GM21423 (cell line): ENCODE results near the gene COL4A6.
"Not testable (repeated sequence)": the region's sequence is repeated elsewhere in the genome, so short reads cannot be mapped to it uniquely, and the experiment has no call there.

Experiments used
- ATAC-seq: cut with Tn5 transposase; IDR thresholded peaks from one replicate; pipeline ENCODE4 v1.9.1; 2021; ENCODE audit warnings: mild to moderate bottlenecking, moderate library complexity; ENCODE audit not compliant: unreplicated experiment

The COL4A6 gene

DNA sequence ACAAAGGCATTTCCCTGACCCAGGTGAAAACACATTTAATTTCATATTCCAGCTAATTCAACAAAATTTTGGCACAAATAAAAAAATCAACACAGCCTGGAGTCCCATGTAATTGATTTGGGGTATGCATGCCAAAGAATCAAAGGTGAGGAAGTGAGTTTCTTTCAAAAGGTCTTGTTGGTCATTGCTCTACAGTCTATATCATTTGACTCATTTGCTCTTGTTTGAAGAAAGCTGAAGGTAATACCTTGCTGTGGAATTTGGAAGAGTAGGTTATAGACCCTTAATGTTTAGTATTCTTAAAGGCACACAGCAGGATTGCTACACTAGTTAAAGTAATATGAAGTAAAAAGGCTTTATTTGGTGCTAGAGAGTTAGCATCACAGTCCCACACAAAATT is 25.4 kb downstream of the COL4A6 start:
- no peak for ATAC-seq

DNA sequence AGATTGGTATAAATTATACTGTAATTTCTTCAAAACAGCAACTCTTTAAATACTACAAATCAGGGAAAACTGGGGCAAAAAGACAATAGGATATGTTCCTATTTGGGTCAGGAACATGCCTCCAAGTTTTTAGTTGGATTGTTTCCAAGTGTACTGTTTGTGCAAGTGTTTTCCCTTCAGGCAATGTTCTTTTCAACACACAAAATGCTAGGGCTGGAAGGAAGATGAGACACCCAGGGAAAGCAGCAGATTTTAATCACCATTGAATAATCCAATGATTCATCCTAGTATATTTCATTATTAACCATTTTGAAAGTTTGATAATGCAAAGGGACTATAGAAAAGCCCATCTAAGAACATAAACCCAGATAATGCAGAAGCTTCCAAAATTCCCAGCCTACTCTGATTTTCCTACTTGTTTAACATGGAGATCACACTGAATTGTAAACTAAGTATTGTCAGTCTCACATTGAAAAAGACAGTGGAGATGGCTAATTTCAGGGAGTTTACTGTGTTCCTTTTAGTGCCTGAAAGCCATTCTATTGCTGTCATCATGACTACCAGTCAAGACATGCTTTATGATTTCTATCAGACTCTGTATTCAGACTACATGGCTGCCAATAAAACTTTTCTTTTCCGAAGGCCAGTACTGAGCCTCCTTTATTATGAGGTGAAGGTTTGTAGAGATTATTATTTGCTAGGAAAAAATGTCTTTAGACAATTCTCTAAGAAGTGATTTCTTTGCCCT is 38.6 kb downstream of the COL4A6 start:
- ATAC-seq = no peak

GRCh38 chrX:108397627-108398391 is 40.4 kb downstream of the COL4A6 start:
- ATAC-seq = no peak

GRCh38 chrX:108396986-108397385 is 41.2 kb downstream of the COL4A6 start:
- ATAC-seq = no peak

- no peak for ATAC-seq
Observed at GRCh38 chrX:108396188-108396891, 41.9 kb downstream of the COL4A6 start.

DNA sequence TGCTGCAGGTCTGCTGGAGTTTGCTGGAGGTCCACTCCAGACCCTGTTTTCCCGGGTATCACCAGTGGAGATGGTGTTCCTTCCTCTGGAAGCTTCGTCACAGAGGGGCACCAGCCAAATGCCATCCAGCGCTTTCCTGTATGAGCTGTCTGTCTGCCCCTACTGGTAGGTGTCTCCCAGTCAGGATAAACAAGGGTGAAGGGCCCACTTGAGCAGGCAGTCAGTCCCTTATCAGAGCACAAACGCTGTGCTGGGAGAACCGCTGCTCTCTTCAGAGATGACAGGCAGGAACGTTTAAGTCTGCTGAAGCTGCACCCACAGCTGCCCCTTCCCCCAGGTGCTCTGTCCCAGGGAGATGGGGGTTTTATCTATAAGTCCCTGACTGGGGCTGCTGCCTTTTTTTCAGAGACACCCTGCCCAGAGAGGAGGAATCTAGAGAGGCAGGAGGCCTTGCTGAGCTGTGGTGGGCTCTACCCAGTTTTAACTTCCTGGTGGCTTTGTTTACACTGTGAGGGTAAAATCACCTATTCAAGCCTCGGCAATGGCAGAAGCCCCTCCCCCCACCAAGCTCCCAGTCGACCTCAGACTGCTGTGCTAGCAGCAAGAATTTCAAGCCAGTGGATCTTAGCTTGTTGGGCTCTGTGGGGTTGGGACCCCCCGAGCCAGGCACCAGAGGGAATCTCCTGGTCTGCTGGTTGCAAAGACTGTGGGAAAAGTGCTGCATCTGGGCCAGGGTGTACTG is 47.1 kb downstream of the COL4A6 start:
- not testable (repeated sequence) for ATAC-seq

GRCh38 chrX:108384783-108385182 is 53.4 kb downstream of the COL4A6 start:
- ATAC-seq = no peak

DNA sequence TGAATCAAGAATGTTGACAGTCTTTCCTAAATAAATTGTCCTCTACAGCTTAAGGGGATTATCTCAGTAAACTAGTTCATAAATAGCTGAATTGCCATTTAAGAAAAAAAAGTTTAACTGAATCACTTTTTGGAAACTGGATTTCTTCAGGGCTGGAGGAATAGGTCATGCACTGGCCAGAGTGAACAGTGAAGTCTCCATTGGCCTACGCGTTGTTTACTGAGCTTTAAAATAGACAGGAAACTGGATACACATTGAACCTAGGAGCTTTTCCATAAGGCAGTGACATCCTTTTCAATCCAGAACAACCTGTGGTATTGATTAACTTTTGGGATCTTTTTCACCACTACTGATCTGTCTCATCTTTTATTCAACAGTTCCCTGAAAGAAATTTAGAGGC is 58.0 kb downstream of the COL4A6 start:
- no peak for ATAC-seq

- ATAC-seq = not testable (repeated sequence)
Observed at GRCh38 chrX:108376821-108377220, 61.4 kb downstream of the COL4A6 start.

GRCh38 chrX:108375591-108375990 is 62.6 kb downstream of the COL4A6 start:
- ATAC-seq = not testable (repeated sequence)

GRCh38 chrX:108366644-108367406 is 71.4 kb downstream of the COL4A6 start:
- no peak for ATAC-seq

GRCh38 chrX:108362026-108362425 is 76.2 kb downstream of the COL4A6 start:
- no peak for ATAC-seq

- no peak for ATAC-seq
Observed at GRCh38 chrX:108361316-108361715, 76.9 kb downstream of the COL4A6 start.

GRCh38 chrX:108359806-108360602 is 78.2 kb downstream of the COL4A6 start:
- ATAC-seq = no peak

DNA sequence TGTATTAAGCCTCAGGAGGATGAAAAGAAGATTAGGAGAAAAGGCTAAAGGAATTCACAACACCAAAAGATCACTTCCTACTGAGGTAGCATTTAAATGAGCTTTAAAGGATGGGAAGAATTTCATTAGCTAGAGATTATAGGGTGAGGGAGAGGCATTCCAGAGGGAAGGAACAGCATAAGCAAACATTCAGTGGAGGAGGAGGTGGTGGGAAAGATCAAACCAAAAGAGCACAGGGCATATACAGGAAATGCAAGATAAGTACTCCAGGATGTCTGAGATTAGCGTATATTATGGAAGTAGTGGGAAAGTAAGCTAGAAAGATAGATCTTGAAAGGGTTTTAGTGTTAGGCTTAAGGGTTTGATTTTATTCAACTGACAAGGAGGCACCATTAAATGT is 84.8 kb downstream of the COL4A6 start:
- no peak for ATAC-seq

DNA sequence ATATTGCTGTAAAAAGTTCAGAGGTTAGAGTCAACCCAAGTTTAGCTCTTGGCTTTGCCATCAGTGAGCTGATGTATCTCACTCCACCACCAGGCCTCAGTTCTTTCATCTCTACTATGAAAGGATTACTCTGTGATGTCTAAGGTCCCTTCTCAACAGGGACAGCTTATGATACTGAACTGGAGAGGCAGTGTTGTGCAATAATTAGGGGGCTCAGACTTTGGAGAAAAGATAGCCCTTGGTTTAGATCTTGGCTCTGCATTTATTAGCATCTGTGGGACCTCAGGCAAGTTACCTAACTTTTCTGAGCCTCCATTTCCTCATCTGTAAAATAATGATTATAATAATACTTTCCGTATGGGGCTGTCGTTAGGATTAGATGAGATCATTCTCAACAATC is 89.0 kb downstream of the COL4A6 start:
- ATAC-seq = no peak

DNA sequence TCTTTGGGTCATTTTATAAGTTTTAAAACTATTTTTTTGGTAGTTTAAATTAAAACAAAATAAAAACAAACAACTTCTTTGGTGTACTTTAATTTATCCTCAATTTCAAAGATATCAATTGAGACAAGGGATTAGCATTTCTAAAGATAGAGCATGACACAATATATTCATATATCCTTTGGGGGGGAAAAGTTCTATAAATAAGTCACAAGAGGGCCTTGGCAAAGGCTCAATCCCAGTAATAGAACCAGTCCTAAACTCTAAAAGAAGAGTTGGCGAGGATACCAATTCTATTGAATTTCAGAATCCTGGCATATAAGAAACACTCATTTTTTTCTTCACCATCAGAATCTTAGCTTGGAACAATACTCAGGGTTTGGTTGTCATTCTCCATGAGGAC is 89.7 kb downstream of the COL4A6 start:
- no peak for ATAC-seq

- no peak for ATAC-seq
Observed at GRCh38 chrX:108347800-108348199, 90.4 kb downstream of the COL4A6 start.

DNA sequence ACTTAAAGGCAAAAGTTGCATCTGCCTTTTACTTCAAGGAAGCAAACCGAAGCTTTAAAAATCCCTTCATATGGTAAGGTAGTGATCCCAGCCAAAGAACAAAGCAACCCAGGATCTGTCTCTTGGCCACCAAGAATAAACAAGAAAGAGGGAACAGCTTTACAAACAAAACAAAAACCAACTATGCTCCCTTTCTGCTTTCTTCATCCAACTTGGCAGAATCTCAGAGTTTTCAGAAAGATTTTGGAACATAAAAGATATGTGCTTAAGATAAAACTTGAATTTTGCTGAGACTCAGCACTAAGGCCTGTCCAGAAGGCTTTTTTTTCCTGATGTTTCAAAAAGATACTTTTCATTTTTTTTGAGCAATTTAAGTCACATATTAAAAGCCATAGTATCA is 94.0 kb downstream of the COL4A6 start:
- ATAC-seq = no peak
